Esophagus squamous epithelium (tissue), 4 donors: ENCODE measurements around the gene DALRD3.

ENCODE experiments used
- CTCF ChIP-seq, 6 experiments: fragments of 450-650 bp in 4 of 6; fragments of 200-600 bp in 2 of 6; sonication (generic) in 2 of 6; IDR thresholded peaks; one replicate each; pipeline ENCODE4 v1.5.1; 2016 to 2019; ENCODE audit warnings: antibody characterized with exemption in 6 of 6, mild to moderate bottlenecking in 4 of 6, moderate library complexity in 4 of 6
- POLR2A ChIP-seq, 4 donors: fragments of 450-650 bp; IDR thresholded peaks; one replicate each; pipeline ENCODE4 v1.6.1; 2017; ENCODE audit warnings: antibody characterized with exemption in 4 of 4, mild to moderate bottlenecking in 4 of 4, moderate library complexity in 3 of 4

- TF ChIP-seq CTCF (IDR thresholded peaks at IDR 0.05), result no peak
- TF ChIP-seq POLR2A (IDR thresholded peaks at IDR 0.05), result no peak
Observed at GRCh38 chr3:48982686-48983085, 35.7 kb downstream of the DALRD3 start.
